HG02678 (cell line): Measurements from ENCODE around the gene PGAM2.
"Not testable (repeated sequence)": the region's sequence is repeated elsewhere in the genome, so short reads cannot be mapped to it uniquely, and the experiment has no call there.

Source experiments
- ATAC-seq: cut with Tn5 transposase; IDR thresholded peaks from one replicate; pipeline ENCODE4 v1.9.1; 2021; ENCODE audit warnings: mild to moderate bottlenecking, moderate library complexity; ENCODE audit not compliant: unreplicated experiment

The PGAM2 gene

DNA sequence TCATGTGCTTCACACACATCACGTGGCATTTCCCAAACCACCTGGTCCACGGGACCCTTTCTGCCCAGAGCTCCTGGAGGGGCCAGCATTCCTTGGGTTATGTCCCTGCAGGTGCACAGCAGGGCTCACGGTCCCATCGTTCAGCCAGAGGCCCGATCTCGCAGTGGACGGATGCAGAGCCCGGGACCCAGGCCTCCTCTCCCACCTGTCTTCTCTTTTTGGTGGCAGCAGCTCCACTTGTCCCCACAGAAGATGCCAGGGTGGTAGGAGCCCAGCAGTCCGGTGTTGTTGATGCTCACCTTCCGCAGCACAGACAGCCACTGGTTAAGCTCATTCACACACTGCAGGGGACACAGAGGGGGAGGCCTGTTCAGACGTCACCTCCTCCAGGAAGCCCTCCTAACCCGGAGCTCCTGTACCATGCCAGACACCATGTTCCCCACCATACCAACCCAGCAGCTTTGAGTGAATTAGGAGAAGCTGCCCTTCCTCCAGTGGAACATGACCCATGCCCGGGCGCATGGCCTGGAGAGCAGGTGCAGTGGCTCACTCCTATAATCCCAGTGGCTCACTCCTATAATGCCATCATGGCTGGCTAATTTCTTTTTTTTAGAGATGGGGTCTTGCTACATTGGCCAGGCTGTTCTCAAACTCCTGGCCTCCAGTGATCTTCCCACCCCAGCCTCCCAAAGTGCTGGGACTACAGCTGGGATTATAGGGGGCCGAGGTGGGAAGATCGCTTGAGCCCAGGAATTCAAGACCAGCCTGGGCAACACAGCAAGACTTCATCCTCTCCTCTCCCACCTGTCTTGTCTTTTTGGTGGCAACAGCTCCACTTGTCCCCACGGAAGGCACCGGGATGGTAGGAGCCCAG lies 31.2 kb downstream of the PGAM2 start:
- ATAC-seq = not testable (repeated sequence)

DNA sequence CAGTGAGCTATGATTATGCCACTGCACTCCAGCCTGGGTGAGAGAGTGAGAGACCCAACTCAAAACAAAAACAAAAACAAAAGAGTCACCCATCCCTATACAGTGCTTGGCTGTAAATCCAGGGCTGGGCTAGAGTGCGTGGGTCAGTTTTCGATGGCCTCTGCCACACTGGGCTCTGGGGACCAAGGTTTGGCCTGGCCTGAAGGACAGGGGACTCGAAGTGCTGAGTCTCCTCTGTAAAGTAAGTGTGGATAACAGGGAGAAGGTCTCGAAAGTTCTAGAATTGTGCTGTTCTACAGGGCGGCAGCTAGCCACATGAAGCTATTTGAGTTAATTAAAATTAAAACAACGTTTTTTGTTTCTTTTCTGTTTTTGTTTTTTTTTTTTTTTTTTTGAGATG lies 33.3 kb downstream of the PGAM2 start:
- not testable (repeated sequence) for ATAC-seq

DNA sequence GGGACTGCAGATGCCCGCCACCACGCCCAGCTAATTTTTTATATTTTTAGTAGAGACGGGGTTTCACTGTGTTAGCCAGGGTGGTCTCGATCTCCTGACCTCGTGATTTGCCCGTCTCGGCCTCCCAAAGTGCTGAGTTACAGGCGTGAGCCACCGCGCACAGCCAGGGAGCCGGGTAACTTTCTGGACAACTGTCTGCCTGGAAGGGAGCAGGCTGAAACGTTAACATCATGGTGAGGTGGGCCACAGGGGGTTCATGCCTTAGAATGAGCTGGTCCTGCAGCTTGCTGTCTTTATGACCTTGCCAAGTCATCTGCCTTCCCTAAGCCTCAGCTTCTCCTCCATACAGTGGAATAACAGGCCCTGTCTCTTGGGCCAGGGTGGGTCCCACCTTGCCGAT lies 34.0 kb downstream of the PGAM2 start:
- not testable (repeated sequence) for ATAC-seq

DNA sequence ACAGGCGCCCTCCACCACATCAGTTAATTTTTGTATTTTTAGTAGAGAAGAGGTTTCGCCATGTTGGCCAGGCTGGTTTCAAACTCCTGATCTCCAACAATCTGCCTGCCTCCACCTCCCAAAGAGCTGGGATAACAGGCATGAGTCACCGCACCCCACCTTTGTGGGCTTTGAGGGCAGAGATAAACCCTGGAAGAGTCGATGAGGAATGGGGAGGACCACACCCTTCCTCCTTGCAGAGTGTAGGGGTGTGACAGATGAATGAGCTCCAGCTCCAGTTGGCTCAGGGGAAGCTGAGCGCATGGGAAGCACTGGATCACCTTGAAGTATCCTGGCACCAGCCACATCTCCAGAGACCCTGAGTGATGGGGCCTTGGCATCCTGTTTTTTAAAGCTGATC lies 35.3 kb downstream of the PGAM2 start:
- ATAC-seq = not testable (repeated sequence)

DNA sequence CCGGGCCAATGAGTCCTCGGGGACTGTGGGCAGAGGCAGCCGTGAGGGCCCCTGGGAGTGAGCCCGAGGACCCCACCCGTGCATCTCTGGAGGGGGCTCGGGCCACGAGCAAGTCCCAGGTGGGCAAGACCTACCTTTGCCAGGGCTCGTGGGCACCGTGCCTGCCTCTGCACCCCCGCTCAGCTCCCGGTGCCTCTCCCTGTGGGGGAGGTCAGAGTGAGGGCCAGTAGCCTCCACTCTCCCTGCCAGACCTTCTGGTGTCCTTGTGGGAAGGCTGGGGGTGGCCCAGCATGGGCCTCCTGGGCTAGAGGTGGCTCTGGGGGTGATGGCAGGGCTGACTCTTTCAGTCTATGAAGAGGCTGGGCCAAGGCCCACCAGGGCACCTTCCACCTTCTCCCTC lies 35.9 kb downstream of the PGAM2 start:
- ATAC-seq = not testable (repeated sequence)

DNA sequence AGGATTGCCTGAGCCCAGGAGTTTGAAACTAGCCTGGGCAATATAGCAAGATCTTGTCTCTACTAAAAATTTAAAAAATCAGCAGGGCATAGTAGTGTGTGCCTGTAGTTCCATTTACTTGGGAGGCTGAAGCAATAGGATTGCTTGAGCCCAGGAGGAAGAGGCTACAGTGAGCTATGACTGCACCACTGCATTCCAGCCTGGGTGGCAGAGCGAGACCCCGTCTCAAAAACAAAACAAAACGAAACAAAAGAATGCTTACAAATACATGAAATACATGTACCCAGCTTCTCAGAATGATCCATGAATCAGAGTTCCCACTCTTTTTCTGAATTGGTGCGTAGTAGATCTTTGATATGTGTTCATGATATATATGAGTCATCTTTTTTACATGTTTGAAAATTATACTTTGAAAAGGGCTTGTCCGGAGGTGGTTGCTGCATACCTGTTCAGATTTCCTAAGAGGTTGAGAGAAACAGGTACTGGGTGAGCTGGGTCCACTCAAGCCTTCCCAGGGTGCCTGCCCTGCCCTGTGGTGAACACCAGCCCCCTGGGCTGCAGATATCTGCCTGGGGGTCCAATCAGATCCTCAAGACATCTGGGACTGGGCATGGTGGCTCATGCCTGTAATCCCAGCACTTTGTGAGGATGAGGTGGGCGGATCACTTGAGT lies 42.4 kb downstream of the PGAM2 start:
- not testable (repeated sequence) for ATAC-seq

DNA sequence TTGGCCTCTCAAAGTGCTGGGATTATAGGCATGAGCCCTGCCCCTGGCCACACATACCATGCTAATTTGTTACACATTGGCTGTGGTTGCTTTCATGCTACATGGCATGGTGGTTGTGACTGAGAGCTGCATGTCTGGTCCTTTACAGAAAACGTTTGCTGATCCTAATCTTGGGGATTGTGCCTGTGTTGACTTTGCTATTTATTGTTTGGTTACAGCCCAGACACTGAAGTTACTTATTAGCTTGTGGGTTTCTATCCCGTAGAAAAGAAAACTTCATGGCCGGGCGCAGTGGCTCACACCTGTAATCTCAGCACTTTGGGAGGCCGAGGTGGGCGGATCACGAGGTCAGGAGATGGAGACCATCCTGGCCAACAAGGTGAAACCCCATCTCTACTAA lies 43.3 kb downstream of the PGAM2 start:
- not testable (repeated sequence) for ATAC-seq

DNA sequence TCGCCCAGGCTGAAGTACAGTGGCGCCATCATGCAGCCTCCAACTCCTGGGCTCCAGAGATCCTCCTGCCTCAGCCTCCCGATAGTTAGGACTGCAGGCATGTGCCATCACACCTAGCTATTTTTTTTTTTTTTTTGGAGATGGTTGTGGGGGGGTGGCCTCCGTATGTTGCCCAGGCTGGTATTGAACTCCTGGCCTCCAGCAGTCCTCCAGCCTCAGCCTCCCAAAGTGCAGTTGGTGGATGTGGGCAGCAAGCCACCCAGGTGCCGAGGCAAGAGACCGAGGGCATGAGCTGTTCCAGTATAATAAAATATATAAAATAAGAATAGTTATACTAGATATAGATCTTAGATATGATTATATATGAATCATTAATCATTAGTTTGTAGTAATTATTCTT lies 45.5 kb downstream of the PGAM2 start:
- not testable (repeated sequence) for ATAC-seq

DNA sequence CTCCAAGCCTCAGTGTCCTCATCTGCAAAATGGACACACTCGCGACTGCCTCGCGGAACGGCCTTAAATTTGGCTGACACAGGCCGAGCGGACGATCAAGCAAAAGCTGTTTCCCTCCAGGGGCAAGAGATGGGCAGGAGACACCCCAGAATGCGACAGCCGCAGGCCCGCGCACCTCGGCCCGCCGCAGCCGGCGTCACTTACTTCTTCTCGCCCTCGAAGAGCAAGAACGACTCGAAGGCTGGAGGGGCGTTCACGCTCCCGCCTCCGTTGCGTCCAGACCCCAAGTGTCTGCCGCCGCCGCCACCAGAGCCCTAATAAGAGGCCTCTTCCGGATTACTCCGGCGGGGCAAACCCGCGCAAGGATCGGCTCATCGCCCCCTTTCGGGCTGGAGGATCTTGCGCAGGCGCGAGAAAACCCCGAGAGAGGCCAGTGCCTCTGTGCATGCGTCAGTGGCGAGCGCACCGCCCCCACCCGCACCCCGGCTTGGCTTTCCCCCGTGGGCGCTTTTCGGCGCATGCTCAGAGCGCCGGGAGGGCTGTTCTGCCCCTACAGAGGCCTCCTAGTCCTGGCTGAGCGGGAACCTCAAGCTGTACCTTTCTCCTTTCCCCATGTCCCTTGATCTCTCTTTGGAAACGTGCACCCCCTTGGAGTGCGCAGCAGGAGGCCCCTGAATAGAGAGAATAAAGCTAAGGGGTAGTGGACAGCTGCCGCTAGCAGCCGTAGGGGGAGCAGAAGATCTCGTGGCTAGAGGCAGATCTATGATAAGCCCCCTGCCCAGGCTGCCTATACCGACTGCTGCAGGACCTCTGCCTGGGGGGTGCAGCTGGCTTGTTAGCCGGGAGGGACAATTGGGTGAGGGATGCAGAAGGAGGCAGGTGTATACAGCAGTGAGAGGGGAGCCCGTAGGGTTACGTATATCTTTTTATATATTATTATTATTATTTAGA lies 46.2 kb downstream of the PGAM2 start:
- peak; percentile 93 for ATAC-seq

DNA sequence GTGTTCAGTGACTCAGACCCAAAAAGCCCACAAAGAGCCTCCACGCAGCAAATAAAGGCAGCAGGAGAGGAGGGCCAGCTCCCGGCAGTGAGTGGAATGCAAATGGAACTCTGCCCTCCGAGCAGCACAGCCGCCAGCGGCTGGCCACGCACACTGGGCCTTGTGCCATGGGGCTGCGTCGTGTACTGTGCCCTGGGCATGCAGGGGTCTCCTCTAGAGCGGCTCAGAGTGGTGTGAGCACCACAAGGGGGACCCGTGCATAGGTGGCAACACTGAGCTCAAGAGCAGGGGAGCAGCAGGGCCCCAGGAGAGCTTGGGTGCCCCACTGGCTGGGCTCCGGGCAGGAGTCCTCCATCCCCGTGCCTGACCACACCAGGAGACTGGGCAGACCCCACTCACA lies 50.3 kb downstream of the PGAM2 start:
- not testable (repeated sequence) for ATAC-seq
